NT2/D1 (cell line): ENCODE data around the gene OR5AR1.
"Not testable (repeated sequence)": the region's sequence is repeated elsewhere in the genome, so short reads cannot be mapped to it uniquely, and the experiment has no call there.

Source experiments
- SUZ12 ChIP-seq: IDR thresholded peaks from 2 replicates; pipeline ENCODE4 v1.6.1; 2011; ENCODE audit not compliant: insufficient read length, insufficient read depth; ENCODE audit errors: extremely low read depth
- YY1 ChIP-seq: IDR thresholded peaks from 2 replicates; pipeline ENCODE4 v1.6.1; 2011; ENCODE audit not compliant: insufficient read length, insufficient read depth
- ZNF274 ChIP-seq: IDR thresholded peaks from 2 replicates; pipeline ENCODE4 v1.6.1; 2011; ENCODE audit warnings: mild to moderate bottlenecking, low read depth, low read length

- not testable (repeated sequence) for TF ChIP-seq ZNF274, SUZ12, YY1
Measured at GRCh38 chr11:56691179-56691578, 27.7 kb downstream of the OR5AR1 start.
